GM19035 (cell line): ENCODE results near the gene MLST8.

ENCODE experiments used
- ATAC-seq: cut with Tn5 transposase; IDR thresholded peaks from one replicate; pipeline ENCODE4 v1.9.1; 2021; ENCODE audit not compliant: unreplicated experiment

The MLST8 gene, protein sequence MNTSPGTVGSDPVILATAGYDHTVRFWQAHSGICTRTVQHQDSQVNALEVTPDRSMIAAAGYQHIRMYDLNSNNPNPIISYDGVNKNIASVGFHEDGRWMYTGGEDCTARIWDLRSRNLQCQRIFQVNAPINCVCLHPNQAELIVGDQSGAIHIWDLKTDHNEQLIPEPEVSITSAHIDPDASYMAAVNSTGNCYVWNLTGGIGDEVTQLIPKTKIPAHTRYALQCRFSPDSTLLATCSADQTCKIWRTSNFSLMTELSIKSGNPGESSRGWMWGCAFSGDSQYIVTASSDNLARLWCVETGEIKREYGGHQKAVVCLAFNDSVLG

GRCh38 chr16:2205104-2205966 lies at the start of gene MLST8:
TSS of gene MLST8 (plus strand) at chr16:2205454. CDS start at chr16:2206086, 632 bp downstream.
- ATAC-seq = peak; percentile 83

DNA sequence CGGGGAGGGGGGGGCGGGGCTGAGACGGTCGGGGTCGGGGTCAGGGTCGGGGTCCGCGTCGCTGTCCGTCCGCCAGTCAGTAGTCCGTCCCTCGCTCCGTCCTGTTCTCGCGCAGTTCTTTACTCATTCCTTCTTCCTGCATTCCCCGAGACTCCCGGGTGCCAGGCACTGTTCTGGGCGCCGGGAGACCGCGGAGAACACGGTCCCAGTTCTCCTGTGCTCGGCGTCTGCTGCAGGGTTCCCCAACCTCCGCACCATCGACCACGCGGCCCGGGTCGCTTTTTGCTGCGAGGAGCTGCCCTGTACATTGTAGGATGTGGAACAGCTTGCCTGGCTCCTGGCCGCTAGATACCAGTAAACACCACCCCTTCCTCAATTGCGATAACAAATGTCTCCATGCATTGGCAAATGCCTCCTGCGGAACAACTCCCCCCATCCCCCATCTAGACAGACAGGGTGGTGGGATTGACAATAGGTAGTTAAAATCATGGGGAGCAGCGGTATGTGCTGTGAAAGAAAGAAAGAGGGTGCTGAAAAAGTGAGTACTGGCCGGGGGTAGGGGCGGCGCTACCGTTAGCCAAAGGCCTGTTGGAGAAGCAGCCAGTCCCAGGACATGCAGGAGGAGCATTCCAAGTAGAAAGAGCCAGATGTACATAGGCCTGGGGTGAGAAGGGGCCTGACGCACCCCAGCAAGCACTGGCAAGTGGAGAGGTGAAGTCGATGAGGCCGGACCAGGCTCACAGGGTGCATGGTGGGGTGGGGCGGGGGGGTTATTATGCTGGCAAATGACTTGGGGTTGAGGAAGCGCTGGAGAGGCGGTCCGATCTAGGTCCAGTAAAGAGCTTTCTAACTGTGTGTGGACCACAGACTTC lies 49.0 kb upstream of the MLST8 start:
- no peak for ATAC-seq

DNA sequence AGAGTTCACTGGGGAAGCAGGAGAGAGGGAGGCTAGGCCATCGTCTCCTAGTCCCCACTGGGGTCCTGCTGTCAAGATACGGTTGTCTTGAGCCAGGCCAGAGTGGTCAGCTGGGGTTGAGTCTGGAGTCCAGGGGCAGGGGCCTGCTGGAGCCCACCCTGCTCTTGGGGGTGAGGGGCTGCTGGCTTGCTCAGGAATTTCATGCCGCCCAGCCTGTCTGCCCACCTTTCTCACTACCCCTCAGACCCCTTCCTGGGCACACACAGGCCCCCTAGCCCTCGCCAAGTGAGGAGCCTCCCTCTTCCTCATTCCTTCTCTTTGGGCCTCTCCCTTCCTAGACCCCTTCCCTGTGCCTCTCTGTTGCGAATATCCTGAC lies 48.4 kb upstream of the MLST8 start:
- no peak for ATAC-seq

GRCh38 chr16:2157480-2158261 lies 47.6 kb upstream of the MLST8 start:
- no peak for ATAC-seq

GRCh38 chr16:2158262-2158638 lies 47.0 kb upstream of the MLST8 start:
- no peak for ATAC-seq

DNA sequence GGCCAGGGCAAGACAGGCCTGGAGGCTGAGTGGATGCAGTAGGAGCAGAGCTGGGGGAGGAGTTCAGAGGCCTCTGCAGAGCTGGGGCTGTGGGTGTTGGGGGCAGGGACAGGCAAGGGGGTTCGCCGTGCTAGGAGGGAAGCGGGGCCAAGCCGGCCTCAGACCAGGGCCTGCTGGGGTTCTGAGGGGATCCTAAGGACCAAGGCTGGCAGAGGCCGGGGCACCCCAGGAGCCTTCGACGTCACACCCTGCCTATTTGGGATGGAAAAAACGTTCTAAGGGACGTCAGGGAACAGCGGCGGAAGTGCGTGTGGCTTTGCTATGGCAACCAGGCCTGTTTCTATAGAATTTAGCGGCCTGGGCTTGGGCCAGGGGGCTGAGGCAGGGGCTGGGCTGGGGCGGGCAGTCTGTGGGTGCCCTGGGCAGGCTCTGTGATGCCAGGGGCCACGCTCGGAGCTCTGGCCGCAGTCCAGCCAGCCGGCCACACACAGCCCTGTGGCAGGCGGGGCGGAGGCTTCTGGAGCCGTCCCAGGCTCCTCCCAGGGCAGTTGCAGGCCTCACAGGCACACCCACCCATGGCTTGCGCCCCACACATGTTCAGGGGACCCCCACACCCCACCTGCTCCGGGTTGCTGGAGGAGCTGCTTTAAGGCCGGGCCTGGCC lies 45.9 kb upstream of the MLST8 start:
- no peak for ATAC-seq

- ATAC-seq = no peak
These were observed 44.2 kb upstream of the MLST8 start for GRCh38 chr16:2160915-2161551.

DNA sequence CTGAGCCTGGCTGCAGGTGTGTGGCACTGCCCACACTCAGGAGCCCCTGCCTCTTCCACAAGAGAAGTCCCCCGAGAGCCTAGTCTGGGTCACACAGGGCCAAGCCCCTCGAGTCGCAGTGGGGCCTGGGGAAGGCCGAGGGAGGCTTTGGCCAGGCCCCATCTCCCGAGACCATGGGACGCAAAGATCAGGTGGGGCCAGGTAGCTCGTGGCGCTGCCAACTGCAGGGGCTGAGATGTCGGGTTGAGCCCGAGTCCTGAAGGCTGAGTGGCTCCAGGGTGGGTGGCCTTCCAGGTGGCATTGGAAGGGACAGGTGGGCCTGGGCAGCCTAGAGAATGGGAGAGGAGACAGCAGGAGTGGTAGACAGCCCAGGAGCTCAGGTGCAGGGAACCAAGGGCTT lies 43.3 kb upstream of the MLST8 start:
- ATAC-seq = no peak

GRCh38 chr16:2162676-2163118 lies 42.6 kb upstream of the MLST8 start:
- ATAC-seq = no peak

GRCh38 chr16:2163211-2163881 lies 41.9 kb upstream of the MLST8 start:
- ATAC-seq = no peak

DNA sequence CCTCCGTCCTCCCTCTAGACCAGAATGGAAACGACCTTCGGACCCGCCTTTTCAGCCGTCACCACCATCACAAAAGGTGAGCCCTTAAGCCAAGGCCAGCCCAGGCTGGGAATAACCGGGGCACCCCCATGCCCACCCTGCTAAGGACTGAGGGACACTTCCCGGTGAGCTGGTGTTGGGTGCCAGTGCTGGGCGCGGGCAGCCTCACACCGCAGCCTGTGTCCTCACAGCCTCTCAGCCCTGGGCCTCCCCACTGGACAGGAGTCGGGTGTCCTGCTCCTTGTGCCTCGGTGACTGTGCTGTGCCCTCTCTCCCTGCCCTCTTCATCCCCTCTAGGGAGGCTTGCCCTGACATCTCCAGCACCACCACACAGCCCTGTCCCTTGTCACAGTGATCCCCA lies 39.4 kb upstream of the MLST8 start:
- no peak for ATAC-seq

GRCh38 chr16:2166263-2167067 lies 38.8 kb upstream of the MLST8 start:
- ATAC-seq = no peak

GRCh38 chr16:2167068-2167638 lies 38.1 kb upstream of the MLST8 start:
- no peak for ATAC-seq

GRCh38 chr16:2170080-2170479 lies 35.2 kb upstream of the MLST8 start:
- no peak for ATAC-seq

DNA sequence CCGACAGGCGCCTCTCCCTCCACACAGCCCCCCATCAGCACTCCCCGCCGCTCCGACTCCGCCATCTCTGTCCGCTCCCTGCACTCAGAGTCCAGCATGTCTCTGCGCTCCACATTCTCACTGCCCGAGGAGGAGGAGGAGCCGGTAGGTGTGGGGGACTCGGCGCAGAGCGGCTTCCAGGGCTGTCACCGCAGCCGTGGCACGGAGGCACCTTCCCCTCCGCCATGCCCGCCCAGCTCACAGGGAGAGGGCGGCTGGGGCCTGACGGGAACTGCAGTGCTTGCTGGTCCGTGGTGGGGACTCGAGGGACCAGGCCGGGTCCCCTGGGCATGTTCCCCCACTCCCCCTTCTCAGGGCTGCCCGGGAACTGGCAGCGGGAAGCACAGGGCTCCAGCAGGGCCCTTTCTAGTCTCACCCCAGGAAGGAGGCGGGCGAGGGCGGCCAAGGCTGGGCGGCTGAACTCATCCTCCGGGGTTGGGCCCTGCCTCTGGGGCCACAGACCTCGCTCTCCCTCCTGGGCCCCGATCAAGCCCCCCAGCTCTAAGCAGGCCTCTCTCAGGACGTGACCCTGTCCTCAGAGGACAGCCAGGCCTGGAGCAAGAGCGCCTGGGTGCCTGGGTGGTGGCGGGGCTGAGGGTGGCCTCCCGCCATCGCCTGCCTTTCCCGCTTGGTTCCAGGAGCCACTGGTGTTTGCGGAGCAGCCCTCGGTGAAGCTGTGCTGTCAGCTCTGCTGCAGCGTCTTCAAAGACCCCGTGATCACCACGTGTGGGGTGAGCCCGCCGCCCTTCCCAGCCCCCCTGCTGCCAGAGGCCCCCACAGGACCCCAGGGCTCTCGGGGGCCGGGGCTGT lies 34.4 kb upstream of the MLST8 start:
- ATAC-seq = no peak

DNA sequence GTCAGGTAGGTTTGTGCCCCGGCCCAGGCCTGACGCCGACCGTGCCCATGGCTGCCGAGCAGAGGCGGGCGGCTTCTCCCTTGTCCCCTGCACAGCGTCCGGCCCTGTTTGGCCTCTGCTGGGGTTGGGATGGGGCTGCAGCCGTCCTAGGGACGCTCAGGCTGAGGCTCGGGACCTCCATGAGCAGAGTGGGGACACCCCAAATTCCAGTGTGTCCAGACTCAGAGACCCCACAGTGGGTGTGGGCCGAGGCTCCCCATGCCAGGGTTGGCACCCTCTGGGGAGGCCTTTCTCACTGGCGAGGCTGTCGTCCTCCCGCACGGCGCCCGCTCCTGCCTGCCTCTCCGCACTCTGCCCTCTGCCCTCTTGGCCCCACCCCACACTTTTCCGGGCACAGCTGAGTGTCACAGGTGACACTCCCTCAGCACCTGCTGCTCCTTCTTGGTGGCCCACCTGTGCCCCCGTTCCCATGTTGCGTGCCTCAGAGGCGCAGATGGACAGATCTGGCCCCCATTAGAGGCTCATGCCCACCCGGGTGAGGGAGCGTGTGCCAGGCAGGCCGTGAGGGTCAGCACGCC lies 33.6 kb upstream of the MLST8 start:
- no peak for ATAC-seq
